ENCODE results near the gene PDK1.

Gene PDK1

GRCh38 chr2:172550419-172550818 lies 5.5 kb upstream of the PDK1 start:
- no peak overlapping the region for H3K4me3 ChIP-seq (ENCODE audit: low read length)
- no peak for DNase-seq (ENCODE audit: low read depth, low spot score)

DNA sequence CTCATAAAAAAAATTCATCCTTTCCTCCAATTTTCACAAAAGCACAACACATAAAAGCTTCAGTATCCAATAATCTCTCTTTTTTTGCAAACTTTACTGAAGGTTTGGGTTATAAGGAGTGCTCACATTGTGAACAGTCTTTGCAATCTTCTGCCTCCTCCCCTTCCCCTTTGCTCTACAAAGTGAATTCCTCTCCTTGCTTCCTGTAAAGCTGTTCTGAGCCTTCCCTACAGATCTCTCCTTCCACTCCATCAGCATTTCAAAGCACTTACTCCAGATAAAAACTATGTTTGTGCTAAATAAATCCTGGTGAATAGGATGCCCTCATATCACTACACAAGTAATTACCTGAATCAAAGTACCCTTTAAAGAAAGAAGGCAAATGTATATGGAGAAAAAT lies 4.6 kb upstream of the PDK1 start:
- no peak for DNase-seq (ENCODE audit: low read depth, low spot score)
- no peak overlapping the region for H3K4me3 ChIP-seq (ENCODE audit: low read length)

GRCh38 chr2:172552547-172553291 lies 3.2 kb upstream of the PDK1 start:
- no peak for DNase-seq (ENCODE audit: low read depth, low spot score)
- H3K4me3 ChIP-seq (ENCODE audit: low read length) = no peak overlapping the region

GRCh38 chr2:172554352-172555271 lies 1.3 kb upstream of the PDK1 start:
- no peak for DNase-seq (ENCODE audit: low read depth, low spot score)
- peak overlapping the region; percentile 80 for H3K4me3 ChIP-seq (ENCODE audit: low read length)

DNA sequence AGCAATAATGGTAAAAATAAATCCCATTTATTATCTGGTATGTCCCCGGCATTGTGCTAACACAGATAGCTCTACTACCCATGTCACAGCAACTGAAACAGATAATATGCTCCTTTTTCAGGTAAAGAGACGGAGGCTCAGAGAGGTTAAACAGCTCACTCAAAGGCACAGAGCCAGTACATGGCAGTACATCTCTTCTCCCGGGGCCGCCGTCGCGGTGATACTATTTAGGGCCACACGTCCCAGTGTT lies 693 bp upstream of the PDK1 start:
- no peak for DNase-seq (ENCODE audit: low read depth, low spot score)
- peak overlapping the region; percentile 80 for H3K4me3 ChIP-seq (ENCODE audit: low read length)

DNA sequence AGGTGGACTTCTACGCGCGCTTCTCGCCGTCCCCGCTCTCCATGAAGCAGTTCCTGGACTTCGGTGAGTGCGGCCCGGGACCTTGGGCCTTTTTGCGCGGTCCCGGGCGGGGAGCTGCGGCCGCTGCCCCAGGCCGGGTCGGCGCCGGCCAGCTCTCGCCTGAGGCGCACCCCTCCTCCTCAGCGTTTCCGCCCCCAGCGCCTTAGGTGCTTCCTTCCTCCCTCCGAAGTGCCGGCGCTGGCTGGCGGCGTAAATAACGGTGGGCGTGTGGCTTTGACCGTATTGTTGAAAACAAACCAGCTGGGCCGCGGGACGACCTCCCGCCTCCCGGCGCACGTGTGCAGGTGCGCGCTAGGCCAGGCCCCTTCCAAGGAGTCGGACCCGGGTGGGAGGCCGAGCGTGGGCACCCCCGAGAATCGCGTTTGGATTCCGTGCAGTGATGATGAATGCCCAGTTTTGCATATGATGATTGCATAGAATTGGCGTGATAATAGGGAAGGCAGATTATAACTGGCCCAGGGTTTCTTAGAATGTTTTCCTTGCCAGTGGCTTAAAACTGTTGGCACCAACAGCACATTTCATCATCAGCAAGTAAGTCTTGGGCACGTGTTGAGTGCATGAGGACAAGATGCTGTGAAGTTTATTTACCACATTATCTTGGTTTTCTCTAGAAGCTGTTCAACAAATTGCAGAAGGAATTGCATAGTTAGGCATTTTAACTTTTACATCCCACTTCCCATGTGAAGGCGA lies 569 bp downstream of the PDK1 start:
- peak overlapping the region; percentile 71 for H3K4me3 ChIP-seq (ENCODE audit: low read length)
- DNase-seq (ENCODE audit: low read depth, low spot score) = peak; percentile 49

- no peak for DNase-seq (ENCODE audit: low read depth, low spot score)
- H3K4me3 ChIP-seq (ENCODE audit: low read length) = no peak overlapping the region
Observed at GRCh38 chr2:172558372-172558771, 2.5 kb downstream of the PDK1 start.

DNA sequence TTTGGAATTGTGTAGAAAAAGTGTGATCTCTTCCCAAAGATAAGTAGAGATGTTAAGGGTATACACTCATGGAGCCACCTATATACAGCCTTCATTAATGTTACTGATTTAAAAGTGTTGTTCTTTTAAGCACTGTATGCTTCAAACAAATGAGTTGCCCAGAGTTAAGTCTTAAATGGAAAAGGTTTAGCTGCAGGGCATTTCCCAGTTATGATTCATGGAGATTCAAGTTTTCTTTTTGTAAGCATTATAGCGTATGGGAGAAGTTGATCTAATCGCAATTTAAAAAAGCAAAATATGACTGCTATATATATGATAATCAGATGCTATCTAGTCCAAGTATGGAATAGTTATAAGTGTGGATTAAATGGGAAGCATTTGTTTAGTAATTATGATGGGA lies 4.8 kb downstream of the PDK1 start:
- no peak for DNase-seq (ENCODE audit: low read depth, low spot score)
- no peak overlapping the region for H3K4me3 ChIP-seq (ENCODE audit: low read length)

- no peak for DNase-seq (ENCODE audit: low read depth, low spot score)
- H3K4me3 ChIP-seq (ENCODE audit: low read length) = no peak overlapping the region
Observed at GRCh38 chr2:172561270-172561669, 5.4 kb downstream of the PDK1 start.

DNA sequence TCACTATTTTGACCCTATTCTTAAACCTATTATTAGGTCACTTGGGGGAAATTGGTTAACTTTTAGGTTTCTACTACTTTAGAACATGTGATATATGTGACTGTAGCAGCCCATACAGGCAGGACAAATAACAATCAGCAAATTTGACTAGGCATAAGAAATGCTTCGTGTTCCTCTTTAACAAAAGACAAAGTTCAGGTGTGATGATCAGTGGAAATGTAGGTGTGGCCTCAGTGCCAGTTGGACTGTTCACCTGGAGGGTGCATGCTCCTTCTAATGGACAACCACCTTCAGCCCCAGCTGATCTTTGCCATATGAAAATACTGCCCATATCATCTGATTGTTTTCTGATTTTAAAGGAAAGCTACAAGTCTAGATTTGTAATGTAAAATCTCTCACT lies 6.4 kb downstream of the PDK1 start:
- H3K4me3 ChIP-seq (ENCODE audit: low read length) = no peak overlapping the region
- DNase-seq (ENCODE audit: low read depth, low spot score) = no peak

DNA sequence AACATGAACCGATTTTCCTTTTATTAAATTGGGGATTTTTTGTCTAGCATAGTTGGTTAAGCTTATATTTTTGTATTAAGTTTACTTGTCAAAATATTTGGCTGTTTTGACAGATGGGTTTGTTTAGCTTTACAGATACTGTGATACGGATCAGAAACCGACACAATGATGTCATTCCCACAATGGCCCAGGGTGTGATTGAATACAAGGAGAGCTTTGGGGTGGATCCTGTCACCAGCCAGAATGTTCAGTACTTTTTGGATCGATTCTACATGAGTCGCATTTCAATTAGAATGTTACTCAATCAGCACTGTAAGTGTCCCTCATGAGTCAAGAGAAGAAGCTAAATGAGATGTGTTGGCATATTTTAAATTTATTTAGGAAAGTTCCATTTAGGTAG lies 8.5 kb downstream of the PDK1 start:
- no peak overlapping the region for H3K4me3 ChIP-seq (ENCODE audit: low read length)
- DNase-seq (ENCODE audit: low read depth, low spot score) = no peak

DNA sequence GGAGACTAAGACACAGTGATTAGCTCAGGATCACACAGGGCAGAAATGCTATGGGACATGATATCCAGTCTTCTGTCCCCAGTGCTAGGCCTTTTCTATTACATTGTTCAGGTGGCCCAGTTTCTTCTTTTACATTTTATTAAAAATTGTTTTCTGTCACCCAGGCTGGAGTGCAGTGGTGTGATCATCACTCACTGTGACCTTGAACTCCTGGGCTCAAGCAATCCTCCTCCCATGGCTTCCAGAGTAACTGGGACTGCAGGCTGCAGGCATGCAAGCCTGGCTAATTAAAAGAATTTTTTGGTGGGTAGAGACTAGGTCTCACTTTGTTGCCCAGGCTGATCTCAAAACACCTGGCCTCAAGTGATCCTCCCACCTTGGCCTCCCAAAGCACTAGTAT lies 15.4 kb downstream of the PDK1 start:
- no peak for DNase-seq (ENCODE audit: low read depth, low spot score)
- no peak overlapping the region for H3K4me3 ChIP-seq (ENCODE audit: low read length)

- DNase-seq (ENCODE audit: low read depth, low spot score) = no peak
Observed at GRCh38 chr2:172572981-172573380, 17.1 kb downstream of the PDK1 start.

DNA sequence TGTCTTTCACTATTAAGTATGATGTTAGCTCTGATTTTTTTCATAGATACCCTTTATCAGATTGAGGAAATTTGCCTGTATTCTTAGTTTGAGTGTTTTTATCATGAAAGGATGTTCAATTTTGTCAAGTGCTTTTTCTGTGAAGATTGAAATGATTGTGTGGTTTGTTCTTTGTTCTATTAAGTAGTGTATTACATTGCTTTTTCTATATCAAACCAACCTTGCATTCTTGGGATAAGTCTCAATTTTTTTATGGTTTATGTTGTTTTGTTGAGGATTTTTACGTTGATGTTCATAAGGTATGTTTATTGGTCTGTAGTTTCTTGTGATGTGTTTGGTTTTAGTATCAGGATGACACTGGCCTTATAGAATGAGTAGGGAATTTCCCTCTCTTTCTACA lies 19.1 kb downstream of the PDK1 start:
- no peak for DNase-seq (ENCODE audit: low read depth, low spot score)
- H3K4me3 ChIP-seq (ENCODE audit: low read length) = no peak overlapping the region

More at GRCh38 chr2:172572981-172573380, 17.1 kb downstream of the PDK1 start:
- no peak overlapping the region for H3K4me3 ChIP-seq (ENCODE audit: low read length)

DNA sequence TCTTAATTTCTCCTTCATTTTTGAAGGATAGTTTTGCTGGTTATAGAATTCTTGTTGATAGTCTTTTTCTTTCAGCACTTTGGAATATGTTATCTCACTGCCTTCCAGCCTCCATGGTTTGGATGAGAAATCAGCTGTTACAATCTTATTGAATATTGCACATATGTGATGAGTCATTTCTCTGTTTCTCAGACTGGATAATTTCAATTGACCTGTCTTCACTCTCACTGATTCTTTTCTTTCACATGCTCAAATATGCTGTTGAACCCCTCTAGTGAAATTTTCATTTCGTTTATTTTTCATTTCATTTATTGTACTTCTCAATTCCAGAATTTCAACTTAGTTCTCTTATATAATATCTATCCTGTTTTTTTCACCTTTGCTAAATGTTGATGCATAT lies 22.2 kb downstream of the PDK1 start:
- H3K4me3 ChIP-seq (ENCODE audit: low read length) = no peak overlapping the region
- no peak for DNase-seq (ENCODE audit: low read depth, low spot score)

DNA sequence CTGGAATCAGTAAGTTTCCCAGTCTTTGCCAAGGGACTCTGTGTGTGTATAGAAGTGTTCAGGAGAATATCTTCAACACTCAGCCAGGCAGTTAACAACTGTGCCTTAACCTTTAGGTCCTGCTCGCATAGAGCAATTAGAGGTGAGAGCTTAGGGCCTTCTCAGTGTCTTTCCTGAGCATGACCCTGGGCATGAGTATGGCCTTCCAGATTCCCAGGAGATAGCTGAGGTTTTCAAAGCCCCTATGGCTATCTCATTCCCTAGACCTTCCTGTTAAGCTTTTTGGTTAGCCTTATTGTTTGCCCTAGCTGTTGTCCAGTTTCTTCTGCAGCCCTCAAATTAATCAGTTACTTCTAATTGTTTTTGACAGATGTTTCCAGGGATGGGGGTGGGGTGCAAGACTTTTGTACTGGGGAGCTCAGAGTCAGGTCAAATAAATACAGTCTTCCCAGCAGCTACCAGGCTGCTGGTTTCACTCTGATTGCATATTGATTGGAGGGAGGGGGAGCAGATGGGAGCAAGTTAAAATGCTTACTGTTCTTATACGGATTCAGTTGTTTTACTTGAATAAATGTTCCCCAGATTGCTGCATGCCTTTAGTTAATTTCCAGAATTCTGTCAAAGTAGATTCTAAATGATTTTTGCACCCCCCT lies 23.1 kb downstream of the PDK1 start:
- H3K4me3 ChIP-seq (ENCODE audit: low read length) = no peak overlapping the region
- no peak for DNase-seq (ENCODE audit: low read depth, low spot score)

- DNase-seq (ENCODE audit: low read depth, low spot score) = no peak
Observed at GRCh38 chr2:172580544-172580943, 24.7 kb downstream of the PDK1 start.

GRCh38 chr2:172582656-172583055 lies 26.8 kb downstream of the PDK1 start:
- no peak for DNase-seq (ENCODE audit: low read depth, low spot score)

More at GRCh38 chr2:172580544-172580943, 24.7 kb downstream of the PDK1 start:
- H3K4me3 ChIP-seq (ENCODE audit: low read length) = no peak overlapping the region

DNA sequence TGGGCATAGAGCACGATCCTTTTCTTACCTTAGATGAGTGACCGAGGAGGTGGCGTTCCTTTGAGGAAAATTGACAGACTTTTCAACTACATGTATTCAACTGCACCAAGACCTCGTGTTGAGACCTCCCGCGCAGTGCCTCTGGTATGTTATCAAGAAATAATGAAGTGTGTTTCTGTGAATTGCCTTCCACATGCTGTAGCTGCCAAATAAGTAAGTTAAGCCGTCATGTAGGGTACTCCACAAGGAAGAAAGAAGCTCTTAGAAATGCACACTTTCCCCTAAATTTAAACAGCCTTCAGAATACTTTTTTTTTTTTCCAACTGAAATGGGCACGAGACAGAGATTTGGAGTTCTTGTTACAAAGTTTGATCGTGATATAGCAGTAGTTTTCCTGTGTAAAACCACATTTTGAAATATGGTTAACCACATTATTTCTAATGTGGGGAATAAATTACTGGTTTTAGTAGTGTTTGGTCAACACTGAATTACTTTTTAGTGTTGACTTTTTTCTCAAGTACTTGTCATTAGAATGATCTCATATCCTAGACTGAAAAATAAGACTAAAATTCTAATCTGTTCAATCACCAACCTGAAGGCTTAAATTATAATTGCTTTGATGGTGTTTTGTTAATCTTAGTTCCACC lies 30.5 kb downstream of the PDK1 start:
- peak; percentile 32 for DNase-seq (ENCODE audit: low read depth, low spot score)
- no peak overlapping the region for H3K4me3 ChIP-seq (ENCODE audit: low read length)

More at GRCh38 chr2:172582656-172583055, 26.8 kb downstream of the PDK1 start:
- no peak overlapping the region for H3K4me3 ChIP-seq (ENCODE audit: low read length)

All from Jurkat, Clone E6-1 (cell line).